Colonic mucosa (tissue), 4 donors: Measurements from ENCODE around the gene PER2. TPM values are rescaled to one million over a fixed set of nuclear protein-coding genes. Genes with fewer than 3 reads are reported as not detected.
"Not testable (repeated sequence)": the region's sequence is repeated elsewhere in the genome, so short reads cannot be mapped to it uniquely, and the experiment has no call there.

Experiments used
- DNase-seq: peaks from one replicate; pipeline ENCODE4 v3.0.0-alpha.2; 2020
- H3K27ac ChIP-seq: fragments of 200-600 bp; one replicate; pipeline ENCODE4 v1.8.0; 2021
- H3K27me3 ChIP-seq: fragments of 200-600 bp; one replicate; pipeline ENCODE4 v1.8.0; 2021
- H3K36me3 ChIP-seq: fragments of 200-600 bp; one replicate; pipeline ENCODE4 v1.8.0; 2021
- H3K4me1 ChIP-seq: fragments of 200-600 bp; one replicate; pipeline ENCODE4 v1.8.0; 2021; ENCODE audit warnings: mild to moderate bottlenecking
- H3K4me3 ChIP-seq: fragments of 200-600 bp; one replicate; pipeline ENCODE4 v1.8.0; 2021
- H3K9ac ChIP-seq, 2 donors: one replicate each; pipeline ENCODE4 v1.7.0; 2013; ENCODE audit warnings: control low read depth in 2 of 2, low read depth in 2 of 2, low read length in 2 of 2
- H3K9me3 ChIP-seq: fragments of 200-600 bp; one replicate; pipeline ENCODE4 v1.8.0; 2021
- CTCF ChIP-seq: fragments of 200-600 bp; IDR thresholded peaks from one replicate; pipeline ENCODE4 v1.8.0; 2022; ENCODE audit warnings: antibody characterized with exemption, mild to moderate bottlenecking
- intact Hi-C: fragments of 100-400 bp; cut with DNase I; formaldehyde crosslinking; loops from one replicate; pipeline ENCODE4 v1.14.1; 2022
- total RNA-seq, 2 donors: library from RNA; stranded (reverse); fragmentation: NEBNext Ultra II Directional in 1 of 2; extraction: Animal tissue kit (Norgen Biotek cat#: 25700) in 1 of 2; gene quantifications; one replicate each; pipeline ENCODE4 v1.2.1, GENCODE V29; 2021
- donor health status: healthy.
- donor health status: DM: no; HTN: no; CAD: no.
- donor health status: DM: no; HTN: no; CAD: no.

Gene PER2
- total RNA-seq, 2 donors from 2014 or later: 22.1 to 29.2 TPM

- DNase-seq: no peak
- Histone ChIP-seq H3K9me3 (no peaks in the 10 kb centered on the region), H3K9ac (no peak overlapping the region), H3K4me3 (no peak overlapping the region), H3K4me1 (peaks cover 16% of the 10 kb centered on the region), H3K36me3 (peaks cover 3% of the 10 kb centered on the region), H3K27me3 (no peaks in the 10 kb centered on the region), H3K27ac (no peak overlapping the region)
- TF ChIP-seq CTCF: no peak
- intact Hi-C loops: no loop called here
Measured at GRCh38 chr2:238279324-238279682, 9.1 kb downstream of the PER2 start.

- H3K36me3 ChIP-seq: peaks cover 3% of the 10 kb centered on the region
- H3K4me3 ChIP-seq: no peak overlapping the region
- H3K27ac ChIP-seq: no peak overlapping the region
- H3K4me1 ChIP-seq: peaks cover 16% of the 10 kb centered on the region
- no peaks in the 10 kb centered on the region for H3K9me3 ChIP-seq
- H3K9ac ChIP-seq: no peak overlapping the region
- no peaks in the 10 kb centered on the region for H3K27me3 ChIP-seq
- no peak for TF ChIP-seq CTCF
- DNase-seq: no peak
- intact Hi-C loops: no loop called here
Measured at GRCh38 chr2:238278626-238279323, 9.6 kb downstream of the PER2 start.

GRCh38 chr2:238277695-238278094 lies 10.7 kb downstream of the PER2 start:
- no peak overlapping the region for H3K27ac ChIP-seq
- TF ChIP-seq CTCF: no peak
- no peak overlapping the region for H3K4me3 ChIP-seq
- no peak overlapping the region for H3K9ac ChIP-seq
- intact Hi-C loops: no loop called here
- peaks cover 18% of the 10 kb centered on the region for H3K4me1 ChIP-seq
- no peak for DNase-seq
- no peaks in the 10 kb centered on the region for H3K9me3 ChIP-seq
- H3K36me3 ChIP-seq: peaks cover 7% of the 10 kb centered on the region
- H3K27me3 ChIP-seq: no peaks in the 10 kb centered on the region

- intact Hi-C loops: no loop called here
- peaks cover 9% of the 10 kb centered on the region for H3K36me3 ChIP-seq
- DNase-seq: peak; percentile 56
- H3K4me3 ChIP-seq: no peak overlapping the region
- H3K27ac ChIP-seq: peak overlapping the region; percentile 71
- H3K9me3 ChIP-seq: no peaks in the 10 kb centered on the region
- H3K4me1 ChIP-seq: peaks cover 4% of the 10 kb centered on the region
- TF ChIP-seq CTCF: no peak
- H3K27me3 ChIP-seq: no peaks in the 10 kb centered on the region
- H3K9ac ChIP-seq: peak overlapping the region in 1 of 2 donors; percentile 74
Measured at GRCh38 chr2:238274152-238274865, 14.1 kb downstream of the PER2 start.

GRCh38 chr2:238273433-238273832 lies 15.0 kb downstream of the PER2 start:
- intact Hi-C loops, H3K36me3 ChIP-seq, H3K27me3 ChIP-seq, H3K4me3 ChIP-seq, H3K9me3 ChIP-seq, H3K9ac ChIP-seq, H3K4me1 ChIP-seq: not testable (repeated sequence)
- peak overlapping the region; percentile 71 for H3K27ac ChIP-seq
- DNase-seq: peak; percentile 63

GRCh38 chr2:238272156-238272555 lies 16.3 kb downstream of the PER2 start:
- no peak overlapping the region for H3K9ac ChIP-seq
- peaks cover 4% of the 10 kb centered on the region for H3K4me1 ChIP-seq
- TF ChIP-seq CTCF: no peak
- no peak overlapping the region for H3K27ac ChIP-seq
- peaks cover 9% of the 10 kb centered on the region for H3K36me3 ChIP-seq
- intact Hi-C loops: no loop called here
- no peak overlapping the region for H3K4me3 ChIP-seq
- no peak for DNase-seq
- no peaks in the 10 kb centered on the region for H3K27me3 ChIP-seq
- no peaks in the 10 kb centered on the region for H3K9me3 ChIP-seq

GRCh38 chr2:238271686-238272085 lies 16.7 kb downstream of the PER2 start:
- H3K9me3 ChIP-seq, DNase-seq, H3K27ac ChIP-seq, H3K36me3 ChIP-seq, intact Hi-C loops, H3K9ac ChIP-seq, H3K4me1 ChIP-seq, H3K4me3 ChIP-seq, H3K27me3 ChIP-seq: not testable (repeated sequence)
